Thoracic aorta (tissue), 2 donors: ENCODE results near the gene DOK5. TPM values are rescaled to one million over a fixed set of nuclear protein-coding genes. Genes with fewer than 3 reads are reported as not detected.

Source experiments
- ATAC-seq: fragments of 150-250 bp; one replicate; pipeline ENCODE4 v1.8.0; 2017; ENCODE audit warnings: low read depth; ENCODE audit not compliant: insufficient number of reproducible peaks, low FRiP score
- DNase-seq: peaks from one replicate; pipeline ENCODE4 v3.0.0-alpha.2; 2020; ENCODE audit warnings: low spot score
- H3K27ac ChIP-seq, 2 donors: fragments of 200-600 bp; sonication (generic); 1 replicate in 1 of 2; 2 replicates in 1 of 2; pipeline ENCODE4 v1.5.1; 2016; ENCODE audit warnings: mild to moderate bottlenecking in 2 of 2, moderate library complexity in 2 of 2
- H3K27me3 ChIP-seq: fragments of 200-600 bp; sonication (generic); replicated peaks from 2 replicates; pipeline ENCODE4 v1.6.0; 2016; ENCODE audit warnings: mild to moderate bottlenecking; ENCODE audit not compliant: insufficient read depth
- H3K36me3 ChIP-seq: fragments of 200-600 bp; sonication (generic); one replicate; pipeline ENCODE4 v1.5.1; 2016
- H3K4me1 ChIP-seq, 2 donors: fragments of 200-600 bp; sonication (generic); 1 replicate in 1 of 2; 2 replicates in 1 of 2; pipeline versions ENCODE4 v1.5.1 to v1.6.0; 2016; ENCODE audit warnings: low read depth in 2 of 2, mild to moderate bottlenecking in 1 of 2; ENCODE audit not compliant: control insufficient read depth in 1 of 2
- H3K4me3 ChIP-seq: fragments of 200-600 bp; sonication (generic); 2 replicates; pipeline ENCODE4 v1.5.1; 2016; ENCODE audit warnings: mild to moderate bottlenecking
- H3K9me3 ChIP-seq: fragments of 200-600 bp; sonication (generic); 2 replicates; pipeline ENCODE4 v1.5.1; 2016
- CTCF ChIP-seq: fragments of 200-600 bp; sonication (generic); IDR thresholded peaks from one replicate; pipeline ENCODE4 v1.5.1; 2019; ENCODE audit warnings: antibody characterized with exemption
- total RNA-seq, 2 donors: library from RNA; depleted of rRNA; stranded (reverse); fragments of >200 nt; gene quantifications; one replicate each; pipeline versions ENCODE4 v1.1.0 to v1.2.3, GENCODE V29; 2016

The DOK5 gene
- total RNA-seq, 2 donors from 2014 or later: 8.3 to 21.7 TPM

DNA sequence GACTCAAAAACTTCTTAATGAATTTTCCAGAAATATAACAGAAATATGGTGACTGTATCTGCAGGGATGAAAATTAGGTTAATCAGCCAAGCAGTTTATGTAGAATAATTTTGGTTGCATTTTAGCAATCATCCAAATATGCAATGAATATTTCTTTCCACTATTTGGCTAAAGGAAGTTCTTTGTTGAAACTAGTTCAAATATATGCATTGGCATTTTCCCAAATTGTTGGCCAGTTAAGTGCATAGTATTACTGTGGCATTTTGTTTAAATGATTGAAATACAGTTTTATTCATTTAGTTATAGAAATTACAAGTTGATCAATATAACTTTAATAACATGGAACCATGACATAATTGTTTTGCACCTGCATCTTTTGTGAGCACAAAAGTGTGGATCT, 115.5 kb downstream of the DOK5 start:
- DNase-seq (no peak), ATAC-seq (no peak)
- H3K4me1 ChIP-seq: no peaks in the 10 kb centered on the region
- no peaks in the 10 kb centered on the region for H3K27me3 ChIP-seq
- H3K27ac ChIP-seq: no peak overlapping the region
- no peaks in the 10 kb centered on the region for H3K36me3 ChIP-seq
- no peaks in the 10 kb centered on the region for H3K9me3 ChIP-seq
- H3K4me3 ChIP-seq: no peak overlapping the region
- no peak for TF ChIP-seq CTCF

- Histone ChIP-seq H3K27ac (no peak overlapping the region), H3K4me1 (no peaks in the 10 kb centered on the region), H3K4me3 (no peak overlapping the region), H3K27me3 (no peaks in the 10 kb centered on the region), H3K9me3 (no peaks in the 10 kb centered on the region), H3K36me3 (no peaks in the 10 kb centered on the region)
- no peak for DNase-seq
- TF ChIP-seq CTCF: no peak
- ATAC-seq: no peak
Measured at GRCh38 chr20:54596651-54597050, 121.3 kb downstream of the DOK5 start.

- H3K4me1 ChIP-seq: no peaks in the 10 kb centered on the region
- H3K36me3 ChIP-seq: no peaks in the 10 kb centered on the region
- DNase-seq (no peak), ATAC-seq (no peak)
- H3K9me3 ChIP-seq: no peaks in the 10 kb centered on the region
- no peaks in the 10 kb centered on the region for H3K27me3 ChIP-seq
- no peak for TF ChIP-seq CTCF
- no peak overlapping the region for H3K27ac ChIP-seq
- no peak overlapping the region for H3K4me3 ChIP-seq
Measured at GRCh38 chr20:54598352-54598751, 123.0 kb downstream of the DOK5 start.

GRCh38 chr20:54600634-54601033, 125.2 kb downstream of the DOK5 start:
- H3K4me3 ChIP-seq: no peak overlapping the region
- DNase-seq (no peak), ATAC-seq (no peak)
- no peaks in the 10 kb centered on the region for H3K4me1 ChIP-seq
- H3K9me3 ChIP-seq: no peaks in the 10 kb centered on the region
- no peak overlapping the region for H3K27ac ChIP-seq
- no peaks in the 10 kb centered on the region for H3K27me3 ChIP-seq
- no peaks in the 10 kb centered on the region for H3K36me3 ChIP-seq
- no peak for TF ChIP-seq CTCF

DNA sequence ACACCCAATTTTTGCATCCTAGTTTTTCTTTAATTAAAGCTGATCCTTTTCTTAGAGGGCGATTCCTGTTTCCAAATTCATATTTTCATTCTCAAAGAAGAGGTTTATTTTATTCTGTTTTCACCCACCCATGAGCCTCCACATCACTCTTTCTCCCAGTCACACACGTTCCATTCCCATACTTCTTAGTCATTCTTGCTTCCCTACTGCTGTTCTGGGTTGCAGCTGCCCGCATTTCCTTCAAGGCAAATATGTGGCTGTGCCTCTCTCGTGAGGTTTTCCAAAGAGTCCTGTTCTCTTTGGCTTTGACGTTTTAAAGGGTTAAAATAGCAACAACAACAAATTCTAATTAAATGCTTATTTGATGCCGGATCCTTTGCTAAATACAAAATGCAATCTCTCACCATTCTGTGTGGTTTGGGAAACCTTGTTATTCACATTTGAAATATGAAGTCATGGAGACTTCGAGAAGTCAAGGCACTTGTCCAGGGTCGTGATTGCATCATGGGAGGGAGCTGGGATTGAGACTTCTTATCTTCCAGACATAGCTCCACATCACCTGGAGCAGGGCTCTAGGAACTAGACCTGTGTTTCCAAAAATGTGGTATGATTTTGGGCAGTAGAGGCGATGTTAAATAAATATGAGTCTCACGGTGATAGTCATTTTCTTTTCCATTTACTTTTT, 126.6 kb downstream of the DOK5 start:
- Histone ChIP-seq H3K4me3 (no peak overlapping the region), H3K27ac (no peak overlapping the region), H3K36me3 (no peaks in the 10 kb centered on the region), H3K4me1 (no peaks in the 10 kb centered on the region), H3K9me3 (no peaks in the 10 kb centered on the region), H3K27me3 (no peaks in the 10 kb centered on the region)
- no peak for DNase-seq
- no peak for ATAC-seq
- no peak for TF ChIP-seq CTCF
